ENCODE data around the gene RCAN1.
A peak's percentile ranks its signal among the peaks of the same experiment; 100 is the strongest.
"Not testable (repeated sequence)": the region's sequence is repeated elsewhere in the genome, so short reads cannot be mapped to it uniquely, and the experiment has no call there.

Gene RCAN1

DNA sequence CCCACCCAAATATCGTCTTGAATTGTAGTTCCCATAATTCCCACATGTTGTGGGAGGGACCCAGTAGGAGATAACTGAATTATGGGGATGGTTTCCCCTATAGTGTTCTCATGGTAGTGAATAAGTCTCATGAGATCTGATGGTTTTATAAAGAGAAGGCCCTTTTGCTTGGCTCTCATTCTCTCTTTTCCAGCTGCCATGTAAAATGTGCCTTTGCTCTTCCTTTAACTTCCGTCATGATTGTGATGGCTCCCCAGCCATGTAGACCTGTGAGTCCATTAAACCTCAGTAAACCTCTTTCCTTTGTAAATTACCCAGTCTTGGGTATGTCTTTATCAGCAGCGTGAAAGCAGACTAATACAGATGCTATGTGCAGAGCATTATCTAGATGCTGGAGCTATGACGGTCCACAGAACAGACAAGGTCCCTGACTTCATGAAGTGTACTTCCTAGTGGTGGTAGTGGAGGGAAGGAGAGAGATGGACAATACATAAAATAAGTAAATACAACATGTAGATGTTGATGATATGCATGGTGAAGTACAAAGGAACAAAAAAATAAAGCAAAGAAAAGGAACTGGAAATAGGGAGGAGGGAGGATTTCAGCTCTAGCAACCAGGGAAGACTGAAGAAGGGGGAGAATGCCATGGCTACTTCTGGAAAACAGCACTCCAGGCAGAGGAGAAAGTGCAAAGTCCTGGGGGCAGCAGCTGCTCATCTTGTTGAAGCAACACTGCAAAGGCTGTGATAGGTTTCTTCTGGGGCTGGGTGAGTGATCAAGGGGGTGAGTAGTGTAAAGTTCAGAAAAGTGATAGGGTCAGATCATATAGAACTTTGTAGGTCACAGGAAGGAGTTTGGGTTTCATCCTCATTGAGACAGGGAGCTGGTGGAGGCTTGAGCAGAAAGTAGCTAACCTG, 6.8 kb upstream of the RCAN1 start:
- DNase-seq (ENCODE audit: low read depth) = no peak

DNA sequence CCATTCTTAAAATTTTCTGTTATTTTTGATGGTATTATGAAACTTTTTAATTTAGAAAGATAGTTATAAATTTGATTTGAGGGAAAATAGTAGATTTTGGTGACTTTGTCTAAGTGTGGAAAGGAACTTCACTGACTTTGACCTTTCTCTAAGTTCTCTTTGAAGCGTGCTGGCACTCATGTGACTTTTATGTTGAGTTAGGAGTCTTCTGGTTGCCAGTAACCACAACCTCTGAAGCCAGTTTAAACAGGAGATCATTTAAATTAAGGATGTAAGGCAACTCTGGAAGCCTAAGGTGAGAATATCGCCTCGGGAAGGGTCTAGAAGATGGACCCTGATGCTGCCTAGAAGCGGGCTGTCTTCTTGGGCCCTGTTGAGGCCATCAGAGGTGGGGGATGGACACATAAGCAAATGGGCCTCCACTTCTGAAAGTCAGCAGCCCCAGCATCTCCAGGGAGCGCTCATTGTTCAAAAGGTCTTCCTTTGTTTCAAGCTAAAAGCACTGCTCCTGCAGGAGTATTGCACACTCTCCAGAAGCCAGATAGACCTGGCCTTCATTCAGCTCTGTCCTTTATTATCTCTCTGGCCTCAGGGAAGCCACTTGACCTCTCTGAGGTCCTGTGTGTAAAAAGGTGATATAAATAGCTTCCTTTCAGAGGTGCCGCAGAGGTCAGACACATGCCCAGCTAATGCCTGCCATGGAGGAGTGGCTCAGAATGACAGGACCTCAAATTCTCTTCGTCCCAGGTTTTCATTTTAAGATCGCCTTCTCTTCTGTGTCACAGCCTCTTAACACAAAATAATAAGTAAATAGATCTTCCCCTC, 5.1 kb upstream of the RCAN1 start:
- DNase-seq (ENCODE audit: low read depth) = no peak

DNA sequence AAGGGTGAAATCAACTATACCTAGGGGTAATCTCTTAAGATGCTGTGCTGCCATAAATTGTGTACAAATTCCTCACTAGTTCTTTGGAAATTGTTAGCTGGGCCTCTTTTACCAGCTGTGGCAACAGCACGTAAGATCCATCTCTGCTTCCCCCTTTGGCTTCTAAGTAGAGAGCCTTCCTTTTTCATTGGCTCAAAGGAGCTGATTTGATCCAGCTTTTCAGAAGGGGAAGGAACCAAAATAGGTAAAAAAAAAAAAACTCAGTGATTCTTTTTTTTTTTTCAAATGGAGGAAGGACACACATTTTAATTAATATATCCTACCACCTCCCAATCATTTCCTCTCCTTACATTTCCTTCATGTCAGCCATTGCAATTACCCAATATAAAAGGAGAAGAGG, 4.0 kb upstream of the RCAN1 start:
- no peak for DNase-seq (ENCODE audit: low read depth)

DNA sequence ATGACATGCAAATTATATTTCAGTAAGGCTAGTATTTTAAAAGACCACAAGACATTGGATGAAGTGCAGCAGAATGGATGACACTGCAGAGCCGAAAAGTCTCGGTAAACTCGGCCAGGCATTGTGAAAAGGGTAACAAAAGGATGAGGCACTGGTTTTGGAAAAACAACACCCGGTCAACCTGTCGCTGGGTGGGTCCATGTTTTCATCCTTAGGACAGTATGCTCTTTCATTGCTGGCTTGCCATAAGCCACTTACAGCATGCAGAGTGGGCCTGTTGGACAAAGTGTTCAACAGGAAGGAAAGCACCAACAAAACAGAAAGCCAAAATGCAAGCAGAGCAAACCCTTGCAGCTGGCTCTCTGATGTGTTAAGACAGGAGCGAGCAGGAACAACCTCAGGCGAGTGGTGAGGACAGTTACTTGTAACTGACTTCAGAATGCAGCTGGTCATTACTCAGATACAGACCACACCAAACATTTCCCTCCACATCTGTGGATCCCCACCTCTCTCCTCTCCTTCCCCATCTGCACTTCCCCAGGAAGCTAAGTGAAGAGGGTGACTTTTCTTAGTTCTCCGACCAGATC, 2.9 kb upstream of the RCAN1 start:
- DNase-seq (ENCODE audit: low read depth) = no peak

DNA sequence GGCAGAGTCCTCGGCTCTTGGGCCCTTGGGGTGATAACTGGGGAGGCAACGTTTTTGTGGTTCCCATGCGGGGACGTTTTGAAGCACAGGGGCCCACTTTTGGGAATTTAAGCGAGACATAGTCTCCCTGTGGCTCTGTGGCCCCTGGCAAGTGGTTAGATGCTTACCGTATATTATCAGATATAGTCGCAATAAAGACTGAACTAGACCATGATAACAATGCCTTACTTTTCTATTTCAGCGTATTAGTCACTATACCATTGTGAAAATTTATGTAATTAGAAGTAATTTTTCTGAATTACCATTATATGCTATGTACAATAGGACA, 538 bp upstream of the RCAN1 start:
- DNase-seq (ENCODE audit: low read depth) = no peak

DNA sequence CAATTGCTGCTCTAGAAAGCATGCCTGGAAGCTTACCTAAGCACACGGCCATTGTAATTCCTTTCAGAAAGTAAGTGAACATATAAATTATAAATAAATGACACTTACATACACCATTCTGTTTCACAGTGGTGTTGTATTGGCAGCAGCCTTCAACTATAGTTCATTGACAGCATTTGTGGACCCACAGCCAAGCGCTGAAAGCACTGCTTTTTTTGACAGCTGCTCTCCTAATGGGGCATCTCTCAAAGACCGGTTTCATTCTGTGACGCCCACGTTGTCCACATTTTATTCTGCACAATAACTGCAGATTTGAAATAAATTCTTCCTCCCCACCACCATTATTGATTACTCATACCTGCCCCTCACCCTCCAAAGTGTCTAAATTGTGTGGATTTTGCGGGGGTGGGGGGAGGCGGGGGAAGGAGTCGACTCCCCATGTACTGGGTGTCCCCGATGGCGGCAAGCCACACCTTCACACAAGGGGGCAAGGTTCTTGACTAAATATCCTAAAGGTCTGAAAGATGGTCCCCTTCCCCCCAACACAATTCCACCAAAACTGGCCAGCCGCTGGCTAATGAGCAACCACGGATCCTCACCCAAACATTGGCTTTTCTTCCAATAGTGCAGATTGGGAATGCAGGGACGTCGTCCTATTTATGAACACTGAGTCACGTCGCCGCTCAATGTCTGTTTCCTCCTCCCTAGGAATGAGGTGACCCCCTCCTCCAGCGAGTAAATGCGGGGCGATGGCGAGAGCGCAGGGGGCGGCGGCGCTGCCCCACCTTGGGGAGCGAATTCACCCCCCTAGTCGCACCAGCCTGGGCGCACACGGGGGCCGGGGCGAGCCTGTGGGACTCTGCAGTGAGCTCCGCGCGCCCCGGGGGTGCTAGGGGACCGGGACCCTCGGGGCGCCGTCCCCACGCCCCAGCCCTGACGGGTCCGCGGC, 960 bp downstream of the RCAN1 start:
- DNase-seq (ENCODE audit: low read depth) = no peak

DNA sequence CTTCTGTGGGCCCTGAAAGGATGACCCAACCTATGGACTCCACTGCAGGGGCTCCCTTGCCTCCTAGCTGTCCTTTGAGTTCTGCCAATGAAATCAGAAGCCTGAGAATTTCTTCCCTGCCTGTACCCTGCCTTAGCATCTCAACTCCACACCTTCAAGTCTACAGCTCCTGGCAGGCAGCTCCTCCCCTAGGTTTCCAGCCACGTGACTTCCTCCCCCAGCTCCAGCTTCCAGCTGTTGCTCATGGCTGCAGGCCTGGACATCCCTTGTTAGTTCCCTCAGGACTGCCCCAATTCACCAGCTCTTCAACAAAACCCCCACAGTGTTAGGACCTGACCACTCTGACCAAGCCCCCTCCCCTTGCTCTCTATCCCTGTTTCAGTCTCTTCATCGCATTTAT, 2.4 kb downstream of the RCAN1 start:
- no peak for DNase-seq (ENCODE audit: low read depth)

DNA sequence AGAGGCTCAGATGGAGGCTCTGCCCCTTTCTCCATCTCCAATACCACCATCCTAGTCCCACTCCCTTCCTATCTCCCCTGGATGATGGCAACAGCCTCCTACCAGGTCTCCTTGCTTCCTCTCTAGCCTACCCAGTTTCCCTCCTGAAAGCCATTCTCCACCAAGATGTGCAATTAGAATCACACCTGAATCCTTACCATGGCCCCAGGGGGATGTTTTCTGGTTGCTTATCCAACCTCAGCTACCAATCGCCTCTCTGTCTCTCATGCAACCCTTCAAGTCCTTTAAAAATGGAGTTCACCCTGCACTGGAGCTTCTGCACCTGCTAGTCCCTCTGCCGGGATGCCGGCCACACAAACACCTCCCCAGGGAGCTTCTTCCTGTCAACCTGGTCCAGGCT, 2.9 kb downstream of the RCAN1 start:
- DNase-seq (ENCODE audit: low read depth) = no peak

DNA sequence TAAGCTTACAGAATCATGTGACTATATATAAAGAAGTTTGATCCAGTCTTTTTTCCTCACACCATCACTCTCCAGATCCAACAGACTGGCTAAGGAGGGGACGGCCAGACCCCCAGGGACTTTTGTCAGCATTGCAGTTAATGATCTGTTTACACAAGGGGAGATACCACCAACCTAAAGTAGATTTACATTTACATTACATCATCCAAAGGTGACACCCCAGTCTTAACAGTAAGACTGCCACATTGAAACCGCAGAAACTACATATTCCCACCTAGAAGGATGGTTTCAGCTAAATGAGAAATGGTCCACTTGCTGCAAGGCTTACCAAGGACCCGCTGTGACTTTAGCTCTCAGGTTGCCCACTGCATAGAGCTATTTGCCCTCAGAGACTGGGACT, 3.4 kb downstream of the RCAN1 start:
- no peak for DNase-seq (ENCODE audit: low read depth)

DNA sequence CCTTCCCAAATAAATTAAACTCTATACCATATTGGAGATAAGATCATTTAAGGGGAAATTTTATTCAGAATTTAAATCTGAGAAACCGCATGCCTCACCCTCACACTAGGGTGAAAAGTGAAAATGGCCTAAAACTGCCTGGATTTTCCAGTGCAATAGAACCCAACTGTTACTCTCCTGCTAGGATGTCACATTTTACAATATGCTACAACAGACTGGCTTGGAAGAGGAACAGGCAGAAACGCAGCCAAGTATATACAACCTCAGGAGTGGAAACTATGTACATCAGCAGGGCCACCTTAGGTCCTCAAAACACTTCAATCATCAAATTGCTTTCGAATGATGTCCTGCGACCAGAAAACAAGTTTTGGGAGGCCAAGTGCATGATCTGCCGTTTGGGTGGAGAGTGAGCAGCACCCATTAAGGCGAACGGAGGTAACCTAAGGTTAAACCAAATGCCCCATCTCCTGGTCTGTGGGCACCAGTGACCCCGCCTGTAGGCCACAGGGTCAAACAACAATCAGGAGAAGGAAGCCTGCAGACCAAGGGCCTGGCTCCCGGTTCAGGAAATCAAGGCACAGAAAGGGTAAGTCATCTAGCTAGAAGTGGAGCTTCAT, 4.9 kb downstream of the RCAN1 start:
- no peak for DNase-seq (ENCODE audit: low read depth)

DNA sequence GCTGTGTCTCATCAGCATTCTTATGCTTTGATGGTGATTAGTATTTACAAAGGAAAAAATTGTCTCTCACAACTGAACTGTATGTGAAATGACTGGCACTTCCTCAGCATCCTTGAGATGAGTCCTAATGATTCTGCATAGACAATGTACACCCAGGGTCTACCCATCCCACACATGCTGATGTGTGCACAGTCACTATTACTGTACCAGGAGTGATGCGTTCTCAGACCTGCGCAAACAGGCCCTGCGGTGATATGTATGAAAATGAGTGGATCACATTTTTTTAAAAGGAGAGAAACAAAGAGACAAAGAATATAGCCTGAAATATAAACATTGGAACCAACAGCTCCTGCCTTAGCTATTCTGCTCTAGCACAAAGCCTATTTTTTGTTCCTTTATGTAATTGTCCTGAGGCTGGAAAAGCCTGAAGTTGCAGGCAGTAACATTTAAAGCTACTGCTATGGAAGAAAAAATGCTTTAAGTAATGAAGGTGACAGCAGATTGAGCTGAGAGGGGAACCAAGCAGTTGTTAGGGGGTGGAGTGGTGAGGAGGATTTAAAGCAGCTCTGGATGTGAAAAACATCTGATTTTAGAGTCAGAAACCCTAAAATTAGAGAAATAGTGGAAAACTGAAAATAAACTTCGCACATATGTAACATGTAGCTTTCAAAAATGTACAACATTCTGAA, 5.5 kb downstream of the RCAN1 start:
- DNase-seq (ENCODE audit: low read depth) = no peak

DNA sequence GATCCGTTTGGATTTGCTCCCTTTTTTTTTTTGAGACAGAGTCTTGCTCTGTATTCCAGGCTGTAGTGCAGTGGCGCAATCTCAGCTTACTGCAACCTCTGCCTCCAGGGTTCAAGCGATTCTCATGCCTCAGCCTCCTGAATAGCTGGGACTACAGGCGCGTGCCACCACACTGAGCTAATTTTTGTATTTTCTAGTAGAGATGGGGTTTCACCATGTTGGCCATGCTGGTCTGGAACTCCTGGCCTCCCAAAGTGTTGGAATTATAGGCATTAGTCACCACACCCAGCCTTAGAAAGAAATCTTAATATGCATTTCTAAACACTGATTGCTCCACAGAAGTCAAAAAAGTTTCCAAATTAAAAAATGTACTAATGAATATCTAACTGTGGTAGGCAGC, 7.5 kb downstream of the RCAN1 start:
- not testable (repeated sequence) for DNase-seq (ENCODE audit: low read depth)

DNA sequence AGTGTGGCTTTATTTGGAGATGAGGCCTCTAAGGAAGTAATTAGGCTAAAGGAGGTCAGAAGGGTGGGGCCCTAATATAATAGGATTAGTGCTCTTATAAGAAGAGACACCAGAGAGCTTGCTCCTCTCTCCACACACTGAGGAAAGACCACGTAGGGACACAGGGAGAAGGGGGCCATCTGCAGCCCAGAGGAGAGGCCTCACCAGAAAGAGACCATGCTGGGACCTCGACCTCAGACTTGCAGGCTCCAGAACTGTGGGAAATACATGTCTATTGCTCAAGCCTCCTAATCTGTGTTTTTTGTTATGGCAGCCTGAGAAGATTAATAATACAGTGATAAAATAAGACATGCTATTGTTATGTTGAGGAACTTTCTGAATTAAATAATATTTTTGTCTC, 8.3 kb downstream of the RCAN1 start:
- no peak for DNase-seq (ENCODE audit: low read depth)

DNA sequence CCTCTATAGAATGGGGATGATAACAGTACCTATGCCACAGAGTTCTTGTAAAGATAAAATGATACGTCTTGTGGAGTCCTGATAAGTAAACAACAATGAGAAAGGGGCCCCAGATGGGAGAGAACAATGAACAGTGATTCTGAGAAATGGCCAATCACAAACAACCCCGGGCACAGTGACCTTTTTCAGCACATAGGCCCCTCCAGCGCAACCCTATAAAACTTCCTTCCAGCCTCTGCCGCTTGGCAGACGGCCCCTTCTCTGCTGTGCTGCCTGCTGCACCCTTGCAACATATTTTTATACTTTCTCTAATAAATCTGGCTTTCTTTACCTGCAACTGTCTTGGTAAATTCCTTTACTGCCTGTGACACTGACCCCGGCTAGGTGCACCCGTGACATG, 8.9 kb downstream of the RCAN1 start:
- no peak for DNase-seq (ENCODE audit: low read depth)

DNA sequence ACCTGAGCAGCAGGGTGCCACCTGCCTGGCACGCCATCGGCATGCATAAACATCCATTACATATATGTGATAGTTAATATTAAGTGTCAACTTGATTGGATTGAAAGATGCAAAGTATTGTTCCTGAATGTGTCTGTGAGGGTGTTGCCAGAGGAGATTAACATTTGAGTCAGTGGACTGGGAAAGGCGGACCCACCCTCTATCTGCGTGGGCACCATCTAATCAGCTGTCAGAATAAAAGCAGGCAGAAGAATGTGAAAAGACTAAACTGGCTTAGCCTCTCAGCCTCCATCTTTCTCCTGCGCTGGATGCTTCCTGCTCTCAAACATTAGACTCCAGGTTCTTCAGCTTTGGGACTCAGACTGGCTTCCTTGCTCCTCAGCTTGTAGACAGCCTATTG, 10.0 kb downstream of the RCAN1 start:
- DNase-seq (ENCODE audit: low read depth) = not testable (repeated sequence)

DNA sequence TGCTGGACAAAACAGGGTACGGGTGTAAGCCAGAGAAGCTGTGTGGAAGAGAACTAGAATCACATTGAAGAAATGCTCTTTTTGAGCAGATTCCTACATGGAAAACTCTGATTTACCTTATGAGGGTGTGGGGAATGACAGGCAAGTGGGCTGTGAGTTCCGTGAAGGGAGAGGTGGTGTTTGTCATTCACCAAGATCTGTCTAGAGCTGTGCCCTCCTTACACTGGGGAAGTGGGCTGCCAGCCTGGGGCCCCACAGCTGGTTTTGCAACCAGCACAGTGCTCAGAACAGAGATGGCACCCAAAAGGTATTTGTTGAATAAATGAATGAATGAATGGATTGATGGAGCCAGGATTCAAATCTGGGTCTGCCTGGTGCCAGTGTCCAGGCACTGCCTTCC, 10.4 kb downstream of the RCAN1 start:
- no peak for DNase-seq (ENCODE audit: low read depth)

DNA sequence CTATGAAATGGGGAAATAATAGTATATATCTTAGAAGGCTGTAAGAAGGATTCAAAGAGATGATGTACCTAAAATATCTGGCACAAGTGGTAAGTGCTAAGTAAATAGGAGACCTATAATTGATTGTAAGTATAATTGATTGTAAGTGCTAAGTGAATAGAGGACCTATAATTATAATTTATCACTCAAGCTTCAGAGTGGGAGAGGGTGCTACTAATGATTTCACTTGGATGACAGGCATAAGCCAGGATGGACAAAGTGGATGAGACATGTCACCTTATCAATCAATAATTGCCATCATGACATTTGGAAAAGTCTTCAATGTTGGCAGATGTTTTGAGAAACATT, 11.2 kb downstream of the RCAN1 start:
- no peak for DNase-seq (ENCODE audit: low read depth)

DNA sequence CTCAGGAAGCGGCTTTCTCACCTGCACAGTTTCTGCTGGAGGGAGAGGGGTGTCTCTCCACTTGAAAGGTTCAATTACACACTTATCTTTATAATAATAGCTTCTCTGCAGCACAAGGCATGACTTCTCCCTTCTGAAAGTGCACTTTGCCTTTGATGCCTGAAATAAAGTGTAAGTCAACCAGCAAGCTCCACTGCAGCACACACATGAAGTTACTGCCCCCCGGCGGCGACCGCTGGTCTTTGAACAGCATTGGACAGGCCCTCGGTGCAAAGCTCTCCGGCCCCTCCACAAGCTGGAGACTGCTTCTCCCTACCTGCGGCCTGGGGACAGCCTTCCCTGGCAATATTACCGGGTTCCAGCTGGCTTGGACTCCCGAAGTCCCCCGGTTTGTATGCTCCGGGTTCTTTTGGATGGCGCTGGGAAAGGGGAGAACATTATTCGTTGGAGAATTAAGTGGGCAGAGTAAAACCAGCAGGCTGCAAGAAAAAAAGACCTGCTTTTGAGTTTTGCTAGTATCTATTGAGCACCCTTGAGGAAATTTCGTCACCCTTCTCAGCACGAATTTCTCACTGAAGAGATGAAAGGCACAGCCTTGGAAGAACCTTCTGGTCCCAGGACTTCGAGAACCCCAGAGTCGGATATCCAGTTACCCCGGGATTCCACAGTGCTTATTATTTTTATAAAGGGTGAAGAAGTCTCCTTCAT, 11.8 kb downstream of the RCAN1 start:
- DNase-seq (ENCODE audit: low read depth) = peak; percentile 61

DNA sequence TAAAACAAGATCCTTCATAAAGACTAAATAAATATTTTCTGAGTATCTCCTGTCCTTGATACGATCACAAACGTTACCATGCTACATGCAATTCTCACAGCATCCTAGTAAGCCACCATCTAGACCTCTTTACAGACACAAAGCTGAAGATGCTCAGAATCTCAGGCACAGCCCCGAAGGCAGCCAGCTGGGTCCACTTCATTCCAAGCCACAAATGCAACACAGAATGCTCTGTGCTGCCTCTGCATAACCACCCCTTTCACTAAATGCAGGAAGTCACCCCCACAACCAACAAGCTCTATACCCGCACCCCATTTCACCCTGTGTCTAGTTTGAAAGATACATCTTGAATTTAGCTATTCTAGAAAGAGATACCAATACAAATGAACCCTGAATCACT, 12.9 kb downstream of the RCAN1 start:
- DNase-seq (ENCODE audit: low read depth) = no peak

DNA sequence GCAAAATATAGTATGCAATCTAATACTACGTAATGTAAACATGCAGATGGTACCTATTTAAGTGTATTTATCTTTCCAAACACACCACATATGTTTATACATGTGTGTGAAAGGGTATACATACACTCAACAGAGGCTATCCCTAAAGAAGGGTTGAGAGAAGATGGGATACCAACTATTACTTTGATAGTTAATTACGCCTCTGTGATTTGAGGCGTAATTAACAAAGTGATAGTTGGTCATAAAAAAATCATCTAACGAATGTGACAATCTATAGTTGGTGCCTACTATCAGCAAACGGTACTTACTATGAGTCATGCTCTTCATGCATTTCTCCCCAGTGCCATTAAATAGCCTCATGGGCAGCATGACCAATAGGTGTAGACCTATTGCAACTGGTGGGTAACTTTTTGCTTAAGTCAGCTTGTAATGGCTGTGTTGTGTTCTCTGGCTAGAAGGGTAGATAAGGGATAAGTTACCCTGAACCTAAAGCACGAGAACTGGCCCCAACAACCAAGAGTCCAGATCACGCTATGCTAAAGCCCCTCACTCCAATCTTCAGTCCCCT, 15.3 kb downstream of the RCAN1 start:
- no peak for DNase-seq (ENCODE audit: low read depth)
